Gastroesophageal sphincter (tissue), 4 donors: ENCODE data around the gene WDR27. TPM values are rescaled to one million over a fixed set of nuclear protein-coding genes. Genes with fewer than 3 reads are reported as not detected.

Source experiments
- ATAC-seq: fragments of 150-250 bp; one replicate; pipeline ENCODE4 v1.9.1; 2016; ENCODE audit warnings: mild to moderate bottlenecking, moderate library complexity
- H3K27ac ChIP-seq, 4 donors: fragments of 200-600 bp; sonication (generic) in 3 of 4; 1 replicate in 3 of 4; 2 replicates in 1 of 4; pipeline ENCODE4 v1.5.1; 2016 to 2019
- H3K27me3 ChIP-seq: fragments of 200-600 bp; sonication (generic); one replicate; pipeline ENCODE4 v1.5.1; 2019
- H3K36me3 ChIP-seq, 2 donors: fragments of 200-600 bp; sonication (generic); one replicate each; pipeline ENCODE4 v1.5.1; 2019; ENCODE audit warnings: control low read depth in 1 of 2
- H3K4me1 ChIP-seq, 3 donors: fragments of 200-600 bp; sonication (generic); 1 replicate in 2 of 3; 2 replicates in 1 of 3; pipeline ENCODE4 v1.5.1; 2016 to 2019; ENCODE audit warnings: control low read depth in 2 of 3
- H3K4me3 ChIP-seq, 2 donors: fragments of 200-600 bp; sonication (generic); one replicate each; pipeline ENCODE4 v1.5.1; 2019; ENCODE audit warnings: mild to moderate bottlenecking in 1 of 2, moderate library complexity in 1 of 2
- H3K9me3 ChIP-seq, 3 donors: fragments of 200-600 bp; sonication (generic); one replicate each; pipeline ENCODE4 v1.5.1; 2017 to 2019; ENCODE audit warnings: control low read depth in 2 of 3
- EP300 ChIP-seq: sonication (generic); formaldehyde crosslinking; IDR thresholded peaks from one replicate; pipeline ENCODE4 v1.6.1; 2017; ENCODE audit warnings: antibody characterized with exemption, mild to moderate bottlenecking
- POLR2A ChIP-seq, 2 donors: fragments of 450-650 bp; IDR thresholded peaks; one replicate each; pipeline ENCODE4 v1.6.1; 2017; ENCODE audit warnings: antibody characterized with exemption in 2 of 2, mild to moderate bottlenecking in 2 of 2, moderate library complexity in 1 of 2
- POLR2AphosphoS5 ChIP-seq: sonication (generic); formaldehyde crosslinking; IDR thresholded peaks from one replicate; pipeline ENCODE4 v1.6.1; 2017; ENCODE audit warnings: antibody characterized with exemption
- WGBS, 2 donors: methylation state at CpG; one replicate each; pipeline ENCODE4 v1.1.5; 2018; ENCODE audit warnings: low coverage in 1 of 2; 5-methylcytosine and 5-hydroxymethylcytosine counted together
- total RNA-seq, 4 donors: library from RNA; depleted of rRNA; stranded (reverse); fragments of >200 nt; gene quantifications; one replicate each; pipeline ENCODE4 v1.1.0, GENCODE V29; 2016
- TF ChIP-seq, protein P1 (sequence below), 4 experiments: fragments of 200-600 bp in 2 of 4; fragments of 450-650 bp in 2 of 4; sonication (generic) in 1 of 4; IDR thresholded peaks; one replicate each; pipeline ENCODE4 v1.5.1; 2017 to 2019; ENCODE audit warnings: antibody characterized with exemption in 4 of 4, mild to moderate bottlenecking in 2 of 4, moderate library complexity in 2 of 4

Gene WDR27
- total RNA-seq, 4 donors from 2014 or later = 10.0 to 35.0 (median 20.7) TPM

DNA sequence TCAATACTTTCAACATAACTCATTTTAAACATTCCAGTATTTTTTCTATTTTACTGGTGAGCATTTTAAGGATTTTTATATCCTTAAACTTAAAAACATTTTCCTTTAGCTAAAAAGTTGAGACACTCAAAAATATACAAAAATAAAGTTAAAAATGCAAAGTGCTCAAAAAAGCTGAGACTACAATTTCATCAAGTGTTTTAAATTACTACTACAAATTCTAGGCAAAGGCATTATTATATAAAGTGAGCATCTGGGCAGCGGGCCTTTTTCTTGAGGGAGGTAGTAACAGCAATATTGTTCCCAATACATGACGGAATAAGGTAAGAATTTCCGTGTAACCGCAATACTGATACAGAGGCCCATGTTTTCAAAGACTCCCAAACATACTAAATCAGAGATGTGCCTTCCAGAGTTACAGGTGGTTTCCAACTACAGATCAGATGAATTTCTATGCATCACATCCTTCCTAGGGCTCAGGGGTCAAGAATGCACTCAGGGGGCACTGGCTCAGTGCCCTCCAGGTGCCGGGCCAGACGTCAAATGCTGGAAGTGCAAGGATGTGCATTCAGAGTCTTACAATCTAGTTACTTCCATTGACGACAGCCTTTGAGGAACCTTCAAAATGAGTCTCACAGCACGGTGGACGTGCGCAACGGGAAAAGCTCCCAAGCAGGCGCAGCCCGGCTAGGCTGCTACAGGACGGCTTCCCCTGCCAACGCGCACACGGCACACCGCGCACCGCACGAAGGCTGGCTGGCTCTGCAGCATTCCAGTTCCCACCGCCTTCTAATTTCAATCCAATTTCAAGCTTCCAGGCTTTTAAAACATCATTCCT, 20.8 kb upstream of the WDR27 start:
- Histone ChIP-seq H3K4me3 (peak overlapping the region; percentile 84 to 94), H3K4me1 (peaks cover 4 to 48% (median 9%) of the 10 kb centered on the region in 3 donors), H3K36me3 (peaks cover 0 to 4% of the 10 kb centered on the region in 2 donors), H3K9me3 (no peaks in the 10 kb centered on the region), H3K27ac (peak overlapping the region; percentile 82 to 99 (median 98)), H3K27me3 (no peaks in the 10 kb centered on the region)
- TF ChIP-seq POLR2A (IDR thresholded peaks at IDR 0.05) (no peak), EP300 (no peak), POLR2AphosphoS5 (no peak)
- TF ChIP-seq, protein P1, sequence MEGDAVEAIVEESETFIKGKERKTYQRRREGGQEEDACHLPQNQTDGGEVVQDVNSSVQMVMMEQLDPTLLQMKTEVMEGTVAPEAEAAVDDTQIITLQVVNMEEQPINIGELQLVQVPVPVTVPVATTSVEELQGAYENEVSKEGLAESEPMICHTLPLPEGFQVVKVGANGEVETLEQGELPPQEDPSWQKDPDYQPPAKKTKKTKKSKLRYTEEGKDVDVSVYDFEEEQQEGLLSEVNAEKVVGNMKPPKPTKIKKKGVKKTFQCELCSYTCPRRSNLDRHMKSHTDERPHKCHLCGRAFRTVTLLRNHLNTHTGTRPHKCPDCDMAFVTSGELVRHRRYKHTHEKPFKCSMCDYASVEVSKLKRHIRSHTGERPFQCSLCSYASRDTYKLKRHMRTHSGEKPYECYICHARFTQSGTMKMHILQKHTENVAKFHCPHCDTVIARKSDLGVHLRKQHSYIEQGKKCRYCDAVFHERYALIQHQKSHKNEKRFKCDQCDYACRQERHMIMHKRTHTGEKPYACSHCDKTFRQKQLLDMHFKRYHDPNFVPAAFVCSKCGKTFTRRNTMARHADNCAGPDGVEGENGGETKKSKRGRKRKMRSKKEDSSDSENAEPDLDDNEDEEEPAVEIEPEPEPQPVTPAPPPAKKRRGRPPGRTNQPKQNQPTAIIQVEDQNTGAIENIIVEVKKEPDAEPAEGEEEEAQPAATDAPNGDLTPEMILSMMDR (IDR thresholded peaks at IDR 0.05) = no peak
- ATAC-seq = peak; percentile 31
- 0 to 1% methylated on average over 6 to 22 of the region's 22 CpGs for WGBS, 2 donors

DNA sequence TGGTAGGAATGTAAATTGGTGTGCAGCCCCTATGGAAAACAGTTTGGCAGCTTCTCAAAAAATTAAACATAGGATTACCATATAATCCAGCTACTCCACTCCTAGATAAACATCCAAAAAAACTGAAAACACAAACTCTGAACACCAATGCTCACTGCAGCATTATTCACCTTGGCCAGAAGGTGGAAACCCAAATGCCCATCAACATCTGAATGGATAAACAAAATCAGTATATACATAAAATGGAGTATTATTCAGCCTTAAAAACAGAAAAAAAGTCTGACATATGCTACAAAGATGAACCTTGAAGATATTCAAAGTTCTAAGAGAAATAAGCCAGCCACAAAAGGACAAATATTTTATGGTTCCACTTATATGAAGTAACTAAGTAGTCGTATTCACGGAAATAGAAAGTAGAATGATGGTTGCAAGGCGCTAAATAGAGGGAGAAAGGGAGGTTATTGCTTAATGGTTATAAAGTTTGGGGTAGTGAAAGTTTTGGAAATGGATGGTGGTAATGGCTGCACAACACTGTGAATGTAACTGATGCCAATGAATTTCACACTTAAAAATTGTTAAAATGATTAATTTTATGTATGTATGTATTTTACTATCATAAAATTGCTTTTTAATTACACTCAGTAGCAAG, 18.5 kb upstream of the WDR27 start:
- Histone ChIP-seq H3K4me1 (peaks cover 4 to 44% (median 9%) of the 10 kb centered on the region in 3 donors), H3K4me3 (no peak overlapping the region), H3K36me3 (peaks cover 0 to 22% of the 10 kb centered on the region in 2 donors), H3K9me3 (no peaks in the 10 kb centered on the region), H3K27ac (no peak overlapping the region), H3K27me3 (no peaks in the 10 kb centered on the region)
- no peak for ATAC-seq
- 90 to 100% methylated on average over 3 of the region's 3 CpGs for WGBS, 2 donors
- TF ChIP-seq, protein P1 (IDR thresholded peaks at IDR 0.05) = no peak
- TF ChIP-seq EP300 (no peak), POLR2AphosphoS5 (no peak), POLR2A (IDR thresholded peaks at IDR 0.05) (no peak)

DNA sequence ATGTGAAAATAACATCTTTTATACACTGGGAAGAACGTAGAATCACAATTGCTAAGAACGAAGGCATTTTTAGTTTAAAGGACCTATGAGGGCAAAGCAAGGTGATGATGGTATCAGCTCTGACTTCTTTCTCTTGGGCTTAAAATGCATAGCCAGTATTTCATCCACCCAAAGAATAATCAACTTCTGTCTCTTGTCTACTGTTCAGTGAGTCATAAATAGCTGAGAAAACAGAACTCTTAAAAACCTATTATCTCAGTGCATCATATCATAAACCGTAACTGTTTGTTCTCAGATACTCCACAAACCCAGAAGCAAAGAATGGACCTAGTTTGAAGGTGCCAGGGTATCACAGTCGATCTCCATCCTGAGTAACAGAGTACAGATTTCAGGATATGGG, 17.3 kb upstream of the WDR27 start:
- H3K4me3 ChIP-seq = no peak overlapping the region
- peaks cover 6 to 34% of the 10 kb centered on the region in 2 donors for H3K36me3 ChIP-seq
- no peaks in the 10 kb centered on the region for H3K9me3 ChIP-seq
- WGBS, 2 donors = 73% methylated on average over 4 of the region's 4 CpGs
- H3K4me1 ChIP-seq = peaks cover 4 to 37% (median 7%) of the 10 kb centered on the region in 3 donors
- no peak for ATAC-seq
- TF ChIP-seq POLR2A (IDR thresholded peaks at IDR 0.05) = no peak
- TF ChIP-seq, protein P1 (IDR thresholded peaks at IDR 0.05) = no peak
- no peak for TF ChIP-seq POLR2AphosphoS5
- no peak for TF ChIP-seq EP300
- H3K27ac ChIP-seq = no peak overlapping the region
- H3K27me3 ChIP-seq = no peaks in the 10 kb centered on the region

DNA sequence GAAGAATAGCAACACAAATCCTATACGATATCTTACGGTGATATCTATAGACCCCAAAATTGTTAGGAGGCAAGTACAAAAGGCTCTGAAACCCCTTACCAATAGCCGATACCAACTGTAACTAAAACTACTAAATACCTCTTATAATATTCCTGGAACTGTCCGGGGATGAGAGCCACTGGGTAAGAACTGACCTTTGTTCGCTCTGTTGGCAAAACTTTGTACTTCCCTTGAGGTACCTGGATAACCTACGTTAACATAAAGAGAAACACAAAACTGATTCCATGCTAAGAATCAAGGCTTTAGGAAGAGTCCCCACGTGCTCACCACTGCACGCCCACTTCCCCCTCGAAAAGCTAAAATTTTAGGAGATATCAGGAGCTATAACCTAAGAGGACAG, 12.8 kb upstream of the WDR27 start:
- no peak for TF ChIP-seq EP300
- no peak for TF ChIP-seq POLR2A (IDR thresholded peaks at IDR 0.05)
- TF ChIP-seq, protein P1 (IDR thresholded peaks at IDR 0.05) = no peak
- no peak for TF ChIP-seq POLR2AphosphoS5
- no peak for ATAC-seq
- Histone ChIP-seq H3K36me3 (peaks cover 7 to 79% of the 10 kb centered on the region in 2 donors), H3K4me1 (peaks cover 0 to 10% (median 0%) of the 10 kb centered on the region in 3 donors), H3K27me3 (no peaks in the 10 kb centered on the region), H3K9me3 (no peaks in the 10 kb centered on the region), H3K27ac (no peak overlapping the region), H3K4me3 (no peak overlapping the region)
- 85 to 89% methylated on average over 9 of the region's 9 CpGs for WGBS, 2 donors
